Measurements from ENCODE around the gene RILP. TPM values are rescaled to one million over a fixed set of nuclear protein-coding genes. Genes with fewer than 3 reads are reported as not detected.

Gene RILP
- total and polyA plus RNA-seq, 2 donors (not counting 1 experiment from before 2014, with no cell fraction given): 7.4 to 12.4 TPM

DNA sequence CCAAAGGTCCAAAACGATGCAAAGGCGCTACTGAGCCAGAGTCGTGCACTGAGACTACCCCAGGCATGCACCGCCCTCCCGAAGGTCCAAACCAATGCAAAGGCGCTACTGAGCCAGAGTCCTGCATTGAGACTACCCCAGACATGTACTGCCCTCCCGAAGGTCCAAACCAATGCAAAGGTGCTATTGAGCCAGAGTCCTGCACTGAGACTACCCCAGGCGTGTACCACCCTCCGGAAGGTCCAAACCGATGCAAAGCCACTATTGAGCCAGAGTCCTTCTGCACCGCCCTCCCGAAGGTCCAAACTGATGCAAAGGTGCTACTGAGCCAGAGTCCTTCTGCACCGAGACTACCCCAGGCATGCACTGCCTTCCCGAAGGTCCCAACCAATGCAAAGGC, 48.1 kb downstream of the RILP start:
- TF ChIP-seq, protein P1, sequence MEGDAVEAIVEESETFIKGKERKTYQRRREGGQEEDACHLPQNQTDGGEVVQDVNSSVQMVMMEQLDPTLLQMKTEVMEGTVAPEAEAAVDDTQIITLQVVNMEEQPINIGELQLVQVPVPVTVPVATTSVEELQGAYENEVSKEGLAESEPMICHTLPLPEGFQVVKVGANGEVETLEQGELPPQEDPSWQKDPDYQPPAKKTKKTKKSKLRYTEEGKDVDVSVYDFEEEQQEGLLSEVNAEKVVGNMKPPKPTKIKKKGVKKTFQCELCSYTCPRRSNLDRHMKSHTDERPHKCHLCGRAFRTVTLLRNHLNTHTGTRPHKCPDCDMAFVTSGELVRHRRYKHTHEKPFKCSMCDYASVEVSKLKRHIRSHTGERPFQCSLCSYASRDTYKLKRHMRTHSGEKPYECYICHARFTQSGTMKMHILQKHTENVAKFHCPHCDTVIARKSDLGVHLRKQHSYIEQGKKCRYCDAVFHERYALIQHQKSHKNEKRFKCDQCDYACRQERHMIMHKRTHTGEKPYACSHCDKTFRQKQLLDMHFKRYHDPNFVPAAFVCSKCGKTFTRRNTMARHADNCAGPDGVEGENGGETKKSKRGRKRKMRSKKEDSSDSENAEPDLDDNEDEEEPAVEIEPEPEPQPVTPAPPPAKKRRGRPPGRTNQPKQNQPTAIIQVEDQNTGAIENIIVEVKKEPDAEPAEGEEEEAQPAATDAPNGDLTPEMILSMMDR (conservative IDR thresholded peaks at IDR 0.05 in 1 of 2, IDR thresholded peaks at IDR 0.05 in 1 of 2; ENCODE audit: low read depth in 1 of 2, low read length in 2 of 2): no peak
- no peak for TF ChIP-seq EZH2 (IDR thresholded peaks at IDR 0.05; ENCODE audit: low read length, missing control alignments)
- Histone ChIP-seq H3K36me3 (ENCODE audit: control insufficient read depth, insufficient read depth, low read length) (no peaks in the 10 kb centered on the region), H3K4me2 (ENCODE audit: extremely low read depth, insufficient read depth, low read length) (no peak overlapping the region), H3K79me2 (ENCODE audit: control insufficient read depth, insufficient read depth, low read length) (no peaks in the 10 kb centered on the region), H3K9ac (ENCODE audit: insufficient read depth, low read length) (no peak overlapping the region), H2AFZ (ENCODE audit: low read length) (no peak overlapping the region), H3K27me3 (ENCODE audit: control insufficient read depth, insufficient read depth, low read length) (no peaks in the 10 kb centered on the region), H3K27ac (ENCODE audit: insufficient read depth, low read length) (no peak overlapping the region), H3K9me3 (ENCODE audit: control insufficient read depth, insufficient read depth, low read depth, low read length) (no peaks in the 10 kb centered on the region), H3K4me1 (ENCODE audit: control insufficient read depth, extremely low read depth, insufficient read depth, low read length) (no peaks in the 10 kb centered on the region), H4K20me1 (ENCODE audit: control insufficient read depth, extremely low read depth, insufficient read depth, low read length) (no peaks in the 10 kb centered on the region), H3K4me3 (replicated peaks in 1 of 4; ENCODE audit: control extremely low read depth in 1 of 4, insufficient read depth in 1 of 4, low read depth in 3 of 4, low read length in 4 of 4) (no peak overlapping the region)
- no peak for DNase-seq (ENCODE audit: low read depth in 2 of 2)

DNA sequence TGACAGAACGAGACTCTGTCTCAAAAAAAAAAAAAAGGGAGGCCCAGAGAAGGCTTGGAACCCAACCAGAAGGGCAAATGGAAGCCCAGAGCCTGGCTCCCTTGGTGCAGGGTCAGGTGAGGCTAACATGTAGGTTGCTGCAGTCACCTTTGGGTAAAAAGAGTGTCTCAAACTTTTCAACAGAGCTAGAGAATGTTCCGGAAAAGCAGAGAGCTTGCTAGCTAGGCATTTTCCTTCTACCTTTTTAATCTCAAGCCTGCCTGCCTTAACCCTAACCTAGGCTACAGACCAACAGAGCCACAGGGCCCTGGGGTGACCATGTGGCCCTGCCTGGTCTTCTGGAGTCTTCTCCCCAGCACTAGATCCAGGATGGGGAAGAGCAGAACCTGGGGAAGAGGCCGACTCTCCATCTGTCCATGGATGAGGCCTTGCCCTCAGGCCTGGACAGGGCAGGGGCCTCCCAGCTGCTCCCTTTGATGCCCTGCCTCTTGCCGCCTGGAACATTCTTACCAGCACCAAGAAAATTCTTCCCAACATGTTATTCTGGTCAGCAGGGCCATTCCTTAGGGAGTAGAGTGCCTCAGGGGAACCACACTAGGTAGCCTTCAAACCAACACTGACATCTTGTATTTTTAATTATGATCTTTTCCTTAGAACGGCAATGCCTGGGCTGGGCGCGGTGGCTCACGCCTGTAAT, 51.1 kb downstream of the RILP start:
- Histone ChIP-seq H3K27ac (ENCODE audit: insufficient read depth, low read length) (no peak overlapping the region), H2AFZ (ENCODE audit: low read length) (no peak overlapping the region), H3K9ac (ENCODE audit: insufficient read depth, low read length) (no peak overlapping the region), H3K36me3 (ENCODE audit: control insufficient read depth, insufficient read depth, low read length) (no peaks in the 10 kb centered on the region), H3K9me3 (ENCODE audit: control insufficient read depth, insufficient read depth, low read depth, low read length) (no peaks in the 10 kb centered on the region), H3K4me1 (ENCODE audit: control insufficient read depth, extremely low read depth, insufficient read depth, low read length) (no peaks in the 10 kb centered on the region), H3K4me2 (ENCODE audit: extremely low read depth, insufficient read depth, low read length) (no peak overlapping the region), H3K4me3 (replicated peaks in 1 of 4; ENCODE audit: control extremely low read depth in 1 of 4, insufficient read depth in 1 of 4, low read depth in 3 of 4, low read length in 4 of 4) (no peak overlapping the region), H3K79me2 (ENCODE audit: control insufficient read depth, insufficient read depth, low read length) (no peaks in the 10 kb centered on the region), H3K27me3 (ENCODE audit: control insufficient read depth, insufficient read depth, low read length) (no peaks in the 10 kb centered on the region), H4K20me1 (ENCODE audit: control insufficient read depth, extremely low read depth, insufficient read depth, low read length) (no peaks in the 10 kb centered on the region)
- no peak for DNase-seq (ENCODE audit: low read depth in 2 of 2)
- TF ChIP-seq, protein P1 (conservative IDR thresholded peaks at IDR 0.05 in 1 of 2, IDR thresholded peaks at IDR 0.05 in 1 of 2; ENCODE audit: low read depth in 1 of 2, low read length in 2 of 2): no peak
- TF ChIP-seq EZH2 (IDR thresholded peaks at IDR 0.05; ENCODE audit: low read length, missing control alignments): no peak

DNA sequence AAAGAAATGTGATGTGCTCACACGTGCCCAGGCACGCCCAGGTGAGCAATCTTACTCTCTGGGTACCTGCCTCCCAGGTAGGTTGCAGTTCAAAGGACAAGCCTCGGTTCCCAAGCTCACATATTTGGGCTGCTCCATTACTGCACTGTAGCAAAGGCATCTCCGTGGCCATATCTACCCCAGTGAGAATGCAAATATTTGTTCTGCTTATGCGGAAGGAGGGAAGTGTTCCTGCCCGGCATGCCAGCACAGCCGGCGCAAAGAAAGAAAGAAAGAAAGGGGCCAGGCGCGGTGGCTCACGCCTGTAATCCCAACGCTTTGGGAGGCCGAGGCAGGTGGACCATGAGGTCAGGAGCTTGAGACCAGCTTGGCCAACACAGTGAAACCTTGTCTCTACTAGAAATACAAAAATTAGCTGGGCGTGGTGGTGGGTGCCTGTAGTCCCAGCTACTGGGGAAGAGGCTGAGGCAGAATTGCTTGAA, 51.8 kb downstream of the RILP start:
- no peaks in the 10 kb centered on the region for H3K36me3 ChIP-seq (ENCODE audit: control insufficient read depth, insufficient read depth, low read length)
- TF ChIP-seq, protein P1 (conservative IDR thresholded peaks at IDR 0.05 in 1 of 2, IDR thresholded peaks at IDR 0.05 in 1 of 2; ENCODE audit: low read depth in 1 of 2, low read length in 2 of 2): no peak
- no peak for TF ChIP-seq EZH2 (IDR thresholded peaks at IDR 0.05; ENCODE audit: low read length, missing control alignments)
- no peaks in the 10 kb centered on the region for H3K9me3 ChIP-seq (ENCODE audit: control insufficient read depth, insufficient read depth, low read depth, low read length)
- no peak overlapping the region for H3K4me3 ChIP-seq (replicated peaks in 1 of 4; ENCODE audit: control extremely low read depth in 1 of 4, insufficient read depth in 1 of 4, low read depth in 3 of 4, low read length in 4 of 4)
- H3K27ac ChIP-seq (ENCODE audit: insufficient read depth, low read length): no peak overlapping the region
- H4K20me1 ChIP-seq (ENCODE audit: control insufficient read depth, extremely low read depth, insufficient read depth, low read length): no peaks in the 10 kb centered on the region
- no peak overlapping the region for H2AFZ ChIP-seq (ENCODE audit: low read length)
- no peak overlapping the region for H3K9ac ChIP-seq (ENCODE audit: insufficient read depth, low read length)
- no peak for DNase-seq (ENCODE audit: low read depth in 2 of 2)
- H3K4me2 ChIP-seq (ENCODE audit: extremely low read depth, insufficient read depth, low read length): no peak overlapping the region
- no peaks in the 10 kb centered on the region for H3K4me1 ChIP-seq (ENCODE audit: control insufficient read depth, extremely low read depth, insufficient read depth, low read length)
- H3K27me3 ChIP-seq (ENCODE audit: control insufficient read depth, insufficient read depth, low read length): no peaks in the 10 kb centered on the region
- no peaks in the 10 kb centered on the region for H3K79me2 ChIP-seq (ENCODE audit: control insufficient read depth, insufficient read depth, low read length)

Other genes starting within 250 kb of the RILP start
- gene YWHAE, start 249.6 kb downstream of the RILP start, total RNA-seq: 307 and 364 TPM in 2 replicates
- 1,742 and 2,155 TPM in 2 replicates for gene YWHAE, start 249.6 kb downstream of the RILP start, polyA plus RNA-seq
- 105 and 120 TPM in 2 replicates for gene CRK, start 193.6 kb downstream of the RILP start, total RNA-seq
- gene CRK, start 193.6 kb downstream of the RILP start, polyA plus RNA-seq: 119 and 138 TPM in 2 replicates
- gene MYO1C, start 157.2 kb downstream of the RILP start, total RNA-seq: 113 and 190 TPM in 2 replicates
- gene MYO1C, start 157.2 kb downstream of the RILP start, polyA plus RNA-seq: 164 and 180 TPM in 2 replicates
- gene INPP5K, start 133.3 kb downstream of the RILP start, total RNA-seq: 32.1 and 34.5 TPM in 2 replicates
- gene INPP5K, start 133.3 kb downstream of the RILP start, polyA plus RNA-seq: 18.6 and 21.0 TPM in 2 replicates
- gene PITPNA, start 87.1 kb downstream of the RILP start, total RNA-seq: 10.8 and 12.6 TPM in 2 replicates
- 58.3 and 63.6 TPM in 2 replicates for gene PITPNA, start 87.1 kb downstream of the RILP start, polyA plus RNA-seq
- gene SLC43A2, start 21.0 kb downstream of the RILP start, total RNA-seq: 2.3 and 8.4 TPM in 2 replicates
- 7.4 and 13.7 TPM in 2 replicates for gene SLC43A2, start 21.0 kb downstream of the RILP start, polyA plus RNA-seq
- 0.77 and 0.99 TPM in 2 replicates for gene SCARF1, start 4.1 kb downstream of the RILP start, total RNA-seq
- 0.09 and 2.4 TPM in 2 replicates for gene SCARF1, start 4.1 kb downstream of the RILP start, polyA plus RNA-seq
- 74.5 and 122 TPM in 2 replicates for gene PRPF8, start 35.0 kb upstream of the RILP start, total RNA-seq
- gene PRPF8, start 35.0 kb upstream of the RILP start, polyA plus RNA-seq: 88.9 and 140 TPM in 2 replicates
- 5.1 and 9.7 TPM in 2 replicates for gene TLCD2, start 60.5 kb upstream of the RILP start, total RNA-seq
- 3.3 and 7.1 TPM in 2 replicates for gene TLCD2, start 60.5 kb upstream of the RILP start, polyA plus RNA-seq
- 26.2 and 31.5 TPM in 2 replicates for gene WDR81, start 74.8 kb upstream of the RILP start, total RNA-seq
- gene WDR81, start 74.8 kb upstream of the RILP start, polyA plus RNA-seq: 5.4 and 6.6 TPM in 2 replicates
- under 0.01 and 0.17 TPM in 2 replicates for gene SERPINF2, start 93.0 kb upstream of the RILP start, total RNA-seq
- gene SERPINF2, start 93.0 kb upstream of the RILP start, polyA plus RNA-seq: 0.06 and 0.09 TPM in 2 replicates
- 199 and 429 TPM in 2 replicates for gene SERPINF1, start 112.2 kb upstream of the RILP start, total RNA-seq
- 140 and 360 TPM in 2 replicates for gene SERPINF1, start 112.2 kb upstream of the RILP start, polyA plus RNA-seq
- 8.7 and 11.6 TPM in 2 replicates for gene SMYD4, start 180.0 kb upstream of the RILP start, total RNA-seq
- gene SMYD4, start 180.0 kb upstream of the RILP start, polyA plus RNA-seq: 5.1 and 5.8 TPM in 2 replicates
- gene RPA1, start 180.1 kb upstream of the RILP start, total RNA-seq: 14.6 and 22.3 TPM in 2 replicates
- gene RPA1, start 180.1 kb upstream of the RILP start, polyA plus RNA-seq: 55.4 and 104 TPM in 2 replicates